ENCODE data around the gene NAP1L3.

GRCh38 chrX:93711076-93711475 is 37.7 kb upstream of the NAP1L3 start:
- no peak for TF ChIP-seq CTCF (IDR thresholded peaks at IDR 0.05)
- no peak for TF ChIP-seq POLR2A (IDR thresholded peaks at IDR 0.05)

Measured in body of pancreas (tissue), 4 donors.